Thyroid gland (tissue), 4 donors: ENCODE results near the gene OR2H2. TPM values are rescaled to one million over a fixed set of nuclear protein-coding genes. Genes with fewer than 3 reads are reported as not detected.

Experiments used
- DNase-seq, 2 donors: peaks; one replicate each; pipeline ENCODE4 v3.0.0-alpha.2; 2019
- H3K27ac ChIP-seq, 3 donors: fragments of 200-600 bp; sonication (generic); 1 replicate in 2 of 3; 2 replicates in 1 of 3; pipeline ENCODE4 v1.5.1; 2016 to 2019; ENCODE audit warnings: mild to moderate bottlenecking in 1 of 3, moderate library complexity in 1 of 3
- H3K27me3 ChIP-seq: fragments of 200-600 bp; sonication (generic); one replicate; pipeline ENCODE4 v1.5.1; 2019
- H3K36me3 ChIP-seq, 2 donors: fragments of 200-600 bp; sonication (generic); one replicate each; pipeline ENCODE4 v1.5.1; 2016 to 2019
- H3K4me1 ChIP-seq, 2 donors: fragments of 200-600 bp; sonication (generic); one replicate each; pipeline ENCODE4 v1.5.1; 2017 to 2019
- H3K4me3 ChIP-seq, 3 donors: fragments of 200-600 bp; sonication (generic); replicated peaks in 1 of 3; 1 replicate in 2 of 3; 2 replicates in 1 of 3; pipeline ENCODE4 v1.5.1; 2016; ENCODE audit warnings: mild to moderate bottlenecking in 1 of 3
- H3K9me3 ChIP-seq: fragments of 200-600 bp; sonication (generic); one replicate; pipeline ENCODE4 v1.5.1; 2017
- CTCF ChIP-seq, 6 experiments: fragments of 200-600 bp in 3 of 6; fragments of 450-650 bp in 3 of 6; sonication (generic) in 3 of 6; IDR thresholded peaks; one replicate each; pipeline ENCODE4 v1.5.1; 2016 to 2019; ENCODE audit warnings: antibody characterized with exemption in 6 of 6, mild to moderate bottlenecking in 2 of 6, inconsistent platforms in 1 of 6, moderate library complexity in 1 of 6
- POLR2A ChIP-seq, 2 donors: fragments of 450-650 bp; IDR thresholded peaks; one replicate each; pipeline ENCODE4 v1.6.1; 2017; ENCODE audit warnings: antibody characterized with exemption in 2 of 2, mild to moderate bottlenecking in 2 of 2, moderate library complexity in 1 of 2
- WGBS, 2 donors: methylation state at CpG; one replicate each; pipeline ENCODE4 v1.1.5; 2017; 5-methylcytosine and 5-hydroxymethylcytosine counted together
- intact Hi-C: fragments of 100-400 bp; cut with DNase I; formaldehyde crosslinking; loops from one replicate; pipeline ENCODE4 v1.15.1; 2023
- total RNA-seq, 4 donors: library from RNA; depleted of rRNA; stranded (reverse); fragments of >200 nt; gene quantifications; one replicate each; pipeline ENCODE4 v1.2.3, GENCODE V29; 2016

OR2H2 gene
- total RNA-seq, 4 donors from 2014 or later: not detected

- Histone ChIP-seq H3K27ac (no peak overlapping the region), H3K4me1 (no peaks in the 10 kb centered on the region), H3K27me3 (no peaks in the 10 kb centered on the region), H3K9me3 (no peaks in the 10 kb centered on the region), H3K4me3 (no peak overlapping the region), H3K36me3 (no peaks in the 10 kb centered on the region)
- 72 to 76% methylated on average over 5 of the region's 5 CpGs for WGBS, 2 donors
- no peak for TF ChIP-seq CTCF (IDR thresholded peaks at IDR 0.05)
- no peak for TF ChIP-seq POLR2A (IDR thresholded peaks at IDR 0.05)
- intact Hi-C loops: no loop called here
- no peak for DNase-seq
Observed at GRCh38 chr6:29567991-29568390, 16.9 kb upstream of the OR2H2 start.

- intact Hi-C loops: no loop called here
- no peak overlapping the region for H3K27ac ChIP-seq
- H3K9me3 ChIP-seq: no peaks in the 10 kb centered on the region
- H3K4me1 ChIP-seq: no peaks in the 10 kb centered on the region
- H3K4me3 ChIP-seq: no peak overlapping the region
- TF ChIP-seq POLR2A (IDR thresholded peaks at IDR 0.05) (no peak), CTCF (IDR thresholded peaks at IDR 0.05) (no peak)
- no peak for DNase-seq
- H3K36me3 ChIP-seq: no peaks in the 10 kb centered on the region
- H3K27me3 ChIP-seq: no peaks in the 10 kb centered on the region
Observed at GRCh38 chr6:29576056-29576455, 8.9 kb upstream of the OR2H2 start.

DNA sequence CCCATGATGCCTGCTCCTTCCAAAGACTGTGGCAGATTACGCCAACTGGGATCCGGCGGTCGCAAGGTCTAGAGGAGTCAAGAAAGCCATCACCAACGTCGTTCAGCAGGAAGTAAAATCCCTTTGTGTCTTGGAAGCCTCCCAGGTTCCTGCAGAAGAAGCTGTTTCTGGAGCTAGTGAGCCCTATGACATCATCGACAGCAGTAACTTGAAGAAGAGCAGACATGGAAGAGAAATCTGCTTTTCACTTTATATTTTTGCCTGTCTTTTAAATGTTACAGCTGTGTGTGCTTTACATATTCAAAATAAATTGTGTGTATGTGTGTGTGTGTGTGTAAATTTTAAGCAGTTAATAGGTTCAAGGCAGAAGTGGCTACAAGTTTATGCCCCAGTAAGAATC, 7.4 kb upstream of the OR2H2 start:
- intact Hi-C loops: no loop called here
- DNase-seq: no peak
- Histone ChIP-seq H3K27me3 (no peaks in the 10 kb centered on the region), H3K36me3 (no peaks in the 10 kb centered on the region), H3K4me1 (no peaks in the 10 kb centered on the region), H3K4me3 (no peak overlapping the region), H3K27ac (no peak overlapping the region), H3K9me3 (no peaks in the 10 kb centered on the region)
- no peak for TF ChIP-seq POLR2A (IDR thresholded peaks at IDR 0.05)
- TF ChIP-seq CTCF (IDR thresholded peaks at IDR 0.05): no peak
- WGBS, 2 donors: 68 to 82% methylated on average over 7 of the region's 7 CpGs

DNA sequence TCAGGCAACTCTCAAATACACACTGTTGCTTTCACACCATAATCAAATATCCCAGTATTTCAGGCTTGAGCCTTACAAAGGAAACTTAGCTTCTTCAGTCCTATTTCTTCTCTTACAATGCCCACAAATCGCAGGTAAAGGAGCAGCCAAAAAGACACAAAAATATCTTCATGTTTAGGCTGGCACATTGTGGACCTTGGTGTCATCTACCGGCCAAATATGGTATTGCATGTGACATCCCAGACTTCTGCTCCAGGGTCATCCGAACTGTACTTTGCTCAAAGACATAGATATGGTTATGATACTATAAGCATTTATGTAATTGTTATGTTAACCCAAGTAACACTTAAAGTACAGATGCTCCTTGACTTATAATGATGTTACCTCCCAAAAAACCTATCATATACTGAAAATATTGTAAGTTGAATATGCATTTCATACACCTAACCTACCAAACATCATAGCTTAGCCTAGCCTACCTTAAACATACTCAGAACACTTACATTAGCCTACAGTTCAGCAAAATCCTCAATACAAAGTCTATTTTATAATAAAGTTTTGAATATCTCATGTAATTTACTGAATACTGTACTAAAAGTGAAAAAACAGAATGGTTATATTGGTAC, 4.6 kb downstream of the OR2H2 start:
- Histone ChIP-seq H3K4me3 (no peak overlapping the region), H3K9me3 (no peaks in the 10 kb centered on the region), H3K27me3 (no peaks in the 10 kb centered on the region), H3K4me1 (peaks cover 0 to 6% of the 10 kb centered on the region in 2 donors), H3K27ac (no peak overlapping the region), H3K36me3 (no peaks in the 10 kb centered on the region)
- 6 to 12% methylated on average over 3 of the region's 3 CpGs for WGBS, 2 donors
- peak; percentile 17 to 29 for DNase-seq
- TF ChIP-seq CTCF (IDR thresholded peaks at IDR 0.05) (peak; percentile 84 to 98 (median 88)), POLR2A (IDR thresholded peaks at IDR 0.05) (no peak)
- intact Hi-C loops: loop anchor here (5.0 kb wide), 1 partner anchor 902 kb away; no protein-coding TSS in a partner anchor

DNA sequence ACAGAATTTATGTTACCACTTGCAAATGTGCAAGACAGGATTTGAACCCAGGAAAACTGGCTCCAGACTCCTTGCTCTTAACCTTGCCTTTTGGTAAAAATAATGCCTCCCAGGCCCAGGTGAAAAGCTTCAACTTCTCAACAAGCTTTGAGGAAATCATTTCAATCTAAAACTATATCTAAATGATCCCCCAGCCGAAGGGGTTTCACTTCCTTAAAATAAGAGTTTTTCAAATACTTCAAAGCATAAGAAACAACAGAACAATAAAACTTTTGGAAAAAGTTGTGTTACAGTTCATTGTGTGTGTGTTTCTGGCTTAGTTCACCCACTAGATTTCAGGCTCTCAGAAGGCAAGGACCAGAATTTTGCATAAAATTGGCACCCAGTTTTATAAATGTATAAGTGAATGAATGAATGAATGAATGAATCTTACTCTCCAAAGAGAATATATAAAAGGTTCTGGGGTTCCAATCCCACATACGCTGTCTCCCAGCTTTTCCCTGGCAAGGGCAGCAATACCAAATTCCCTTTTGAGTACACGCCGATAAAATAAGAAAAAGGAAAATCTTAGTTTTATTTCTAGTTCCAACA, 5.4 kb downstream of the OR2H2 start:
- DNase-seq: no peak
- Histone ChIP-seq H3K4me1 (peaks cover 0 to 6% of the 10 kb centered on the region in 2 donors), H3K27me3 (no peaks in the 10 kb centered on the region), H3K9me3 (no peaks in the 10 kb centered on the region), H3K27ac (no peak overlapping the region), H3K4me3 (no peak overlapping the region), H3K36me3 (no peaks in the 10 kb centered on the region)
- TF ChIP-seq POLR2A (IDR thresholded peaks at IDR 0.05) (no peak), CTCF (IDR thresholded peaks at IDR 0.05) (no peak)
- WGBS, 2 donors: 90 to 92% methylated on average over 4 of the region's 4 CpGs
- intact Hi-C loops: no loop called here
